ENCODE measurements around the gene VCAN.

DNA sequence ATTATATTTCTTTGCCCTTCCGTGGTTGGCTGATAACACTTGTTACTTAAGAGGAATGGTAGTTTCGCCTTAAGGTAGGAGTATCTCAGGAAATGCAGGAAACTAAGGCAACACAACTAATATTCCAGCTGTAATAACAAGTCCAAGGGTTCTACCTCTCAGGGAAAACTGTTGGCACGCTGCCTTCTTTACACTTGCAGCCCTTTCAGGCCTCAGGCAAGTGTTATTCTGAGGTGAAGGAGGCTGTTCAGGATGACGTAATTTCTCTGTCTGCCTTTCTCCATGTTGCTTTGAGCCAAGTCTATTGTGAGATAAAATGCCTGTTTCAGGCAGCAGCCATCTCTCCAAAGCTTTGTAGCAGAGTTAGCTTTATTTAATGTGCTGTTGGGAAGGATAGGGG, 38.0 kb downstream of the VCAN start:
- TF ChIP-seq EZH2 (IDR thresholded peaks at IDR 0.05; ENCODE audit: insufficient read depth, poor library complexity, severe bottlenecking): no peak
- no peak for TF ChIP-seq EZH2phosphoT487 (IDR thresholded peaks at IDR 0.05; ENCODE audit: insufficient read depth, low read depth)
